ENCODE data around the gene NHERF2. TPM values are rescaled to one million over a fixed set of nuclear protein-coding genes. Genes with fewer than 3 reads are reported as not detected.

NHERF2 gene
- total and polyA plus RNA-seq, 2 of the 4 experiments (the other 2 are of a cell fraction) = 18.6 to 77.8 TPM

DNA sequence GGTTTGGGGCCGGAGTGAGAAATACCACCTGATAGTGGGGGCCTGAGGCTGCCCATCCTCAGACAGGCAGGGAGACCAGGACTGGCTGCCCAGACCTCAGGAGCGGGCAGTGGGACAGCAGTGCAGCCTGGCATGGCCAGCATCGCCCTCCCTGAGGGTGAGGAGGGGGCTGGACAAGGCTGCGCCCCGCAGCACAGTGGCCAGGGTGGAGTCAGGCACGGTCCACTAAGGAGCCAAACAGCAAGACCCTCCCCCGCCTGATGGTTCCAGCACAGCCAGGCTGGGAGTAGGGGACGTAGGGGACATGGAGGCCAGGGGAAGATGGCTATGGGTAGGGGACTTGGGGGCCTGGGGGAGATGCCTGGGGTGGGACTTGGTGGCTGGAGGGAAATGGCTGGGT lies 20.4 kb upstream of the NHERF2 start:
- WGBS, 2 experiments (ENCODE audit: extremely low coverage in 2 of 2, insufficient read length in 1 of 2) = 94% methylated on average over 5 of the region's 8 CpGs; no CpG with 5 or more reads in 1 of the 2 experiments
- Histone ChIP-seq H3K18ac (ENCODE audit: low read depth, low read length) (no peak overlapping the region), H3K4me2 (ENCODE audit: low read depth, low read length) (no peak overlapping the region), H2AK9ac (replicated peaks; ENCODE audit: low read depth, low read length, poor library complexity) (peak overlapping the region; percentile 6), H3K56ac (ENCODE audit: extremely low read depth, insufficient read depth, low read length) (no peak overlapping the region), H3K14ac (replicated peaks; ENCODE audit: low read depth, low read length) (no peak overlapping the region), H3K9me3 (ENCODE audit: control insufficient read depth, insufficient read depth, low read length) (no peaks in the 10 kb centered on the region), H3K27ac (ENCODE audit: insufficient read depth, low read length) (no peak overlapping the region), H3K9ac (ENCODE audit: low read depth, low read length) (no peak overlapping the region), H3K9me1 (ENCODE audit: insufficient read depth, low read length) (peaks cover 8% of the 10 kb centered on the region; the same call in 1 of the 2 replicates), H2AK5ac (ENCODE audit: low read depth, low read length) (no peak overlapping the region), H4K5ac (ENCODE audit: low read depth, low read length) (no peak overlapping the region), H3K36me3 (ENCODE audit: control insufficient read depth, insufficient read depth, low read length) (peaks cover 30% of the 10 kb centered on the region), H3K79me1 (ENCODE audit: low read depth in 1 of 2, low read length in 2 of 2) (peaks cover 19 to 88% of the 10 kb centered on the region in 2 experiments; a peak in 3 of 4 replicates), H2BK5ac (ENCODE audit: low read depth, low read length, poor library complexity, severe bottlenecking) (no peak overlapping the region), H2AFZ (replicated peaks; ENCODE audit: low read length, poor library complexity) (no peak overlapping the region), H2BK15ac (ENCODE audit: low read depth, low read length) (no peak overlapping the region), H4K91ac (ENCODE audit: insufficient read depth, low read depth, low read length) (no peak overlapping the region), H3K4me3 (ENCODE audit: insufficient read depth, low read depth, low read length) (no peak overlapping the region), H3K4me1 (ENCODE audit: control insufficient read depth, insufficient read depth, low read length) (peaks cover 28% of the 10 kb centered on the region), H2BK120ac (ENCODE audit: low read depth, low read length) (no peak overlapping the region), H3K4ac (ENCODE audit: low read depth, low read length) (no peak overlapping the region), H2BK20ac (ENCODE audit: low read depth, low read length) (no peak overlapping the region), H4K20me1 (ENCODE audit: insufficient read depth, low read length) (peaks cover 76% of the 10 kb centered on the region), H3K23ac (ENCODE audit: low read depth, low read length) (0 out of 2 replicates have a peak overlapping the region, but pooled peaks have one; percentile 43), H4K8ac (ENCODE audit: low read depth in 2 of 2, low read length in 2 of 2) (no peak overlapping the region), H3K27me3 (ENCODE audit: control insufficient read depth, insufficient read depth, low read length) (no peaks in the 10 kb centered on the region)
- TF ChIP-seq MAFK (IDR thresholded peaks at IDR 0.05; ENCODE audit: low read depth, low read length) = no peak
- no peak for TF ChIP-seq POLR2A (IDR thresholded peaks at IDR 0.05; ENCODE audit: low read depth, low read length)
- TF ChIP-seq ELK1 (IDR thresholded peaks at IDR 0.05; ENCODE audit: borderline replicate concordance, low read depth, low read length) = no peak
- in situ Hi-C loops (cut with MboI; ENCODE audit: low sequenced_read_pairs) (no loop called here), dilution Hi-C loops (cut with HindIII; ENCODE audit: low sequenced_read_pairs, unreplicated experiment) (no loop called here), intact Hi-C loops (cut with micrococcal nuclease) (no loop called here)
- no TSS peak for BruUV-seq (replicated peaks)
- DNase-seq = no peak
- ChIA-PET POLR2A (ENCODE audit: unreplicated experiment) (no interaction called here), CTCF (no interaction called here)
- no peak for ATAC-seq (ENCODE audit: low read depth)
